Transverse colon (tissue), 4 donors: ENCODE results near the gene ABCB6. TPM values are rescaled to one million over a fixed set of nuclear protein-coding genes. Genes with fewer than 3 reads are reported as not detected.

ENCODE experiments used
- DNase-seq: peaks from one replicate; pipeline ENCODE4 v3.0.0-alpha.2; 2019
- H3K27ac ChIP-seq, 4 donors: fragments of 200-600 bp; sonication (generic); 2 replicates each; pipeline ENCODE4 v1.5.1; 2016 to 2018; ENCODE audit warnings: inconsistent platforms in 4 of 4
- H3K27me3 ChIP-seq: fragments of 200-600 bp; sonication (generic); 2 replicates; pipeline ENCODE4 v1.5.1; 2017; ENCODE audit warnings: inconsistent platforms
- H3K36me3 ChIP-seq, 4 donors: fragments of 200-600 bp; sonication (generic); 2 replicates each; pipeline ENCODE4 v1.5.1; 2017 to 2019; ENCODE audit warnings: inconsistent platforms in 4 of 4
- H3K4me1 ChIP-seq, 4 donors: fragments of 200-600 bp; sonication (generic); 2 replicates each; pipeline ENCODE4 v1.5.1; 2017 to 2020; ENCODE audit warnings: inconsistent platforms in 4 of 4
- H3K4me3 ChIP-seq, 4 donors: fragments of 200-600 bp; sonication (generic); 1 replicate in 1 of 4; 2 replicates in 3 of 4; pipeline versions ENCODE4 v1.5.1 to v1.6.1; 2017 to 2019; ENCODE audit warnings: inconsistent platforms in 4 of 4
- H3K9me3 ChIP-seq, 2 donors: fragments of 200-600 bp; sonication (generic); 2 replicates each; pipeline ENCODE4 v1.5.1; 2017 to 2019; ENCODE audit warnings: inconsistent platforms in 2 of 2
- CTCF ChIP-seq, 5 experiments: fragments of 200-600 bp in 3 of 5; fragments of 450-650 bp in 2 of 5; sonication (generic) in 3 of 5; IDR thresholded peaks; 1 replicate in 2 of 5; 2 replicates in 3 of 5; pipeline ENCODE4 v1.5.1; 2016 to 2017; ENCODE audit warnings: antibody characterized with exemption in 5 of 5, inconsistent platforms in 3 of 5, mild to moderate bottlenecking in 2 of 5, moderate library complexity in 1 of 5
- EP300 ChIP-seq: sonication (generic); formaldehyde crosslinking; IDR thresholded peaks from one replicate; pipeline ENCODE4 v1.6.1; 2017; ENCODE audit warnings: antibody characterized with exemption, low read depth
- POLR2A ChIP-seq: fragments of 450-650 bp; IDR thresholded peaks from one replicate; pipeline ENCODE4 v1.6.1; 2016; ENCODE audit warnings: antibody characterized with exemption, mild to moderate bottlenecking, moderate library complexity
- POLR2AphosphoS5 ChIP-seq, 3 donors: sonication (generic); formaldehyde crosslinking; IDR thresholded peaks; one replicate each; pipeline ENCODE4 v1.6.1; 2016; ENCODE audit warnings: antibody characterized with exemption in 3 of 3
- WGBS, 2 donors: methylation state at CpG; one replicate each; pipeline ENCODE4 v1.1.5; 2018; ENCODE audit warnings: low coverage in 1 of 2; 5-methylcytosine and 5-hydroxymethylcytosine counted together
- in situ Hi-C, 4 donors: fragments of 200-750 bp; cut with MboI; loops; one replicate each; pipeline versions ENCODE4 v1.15.0 to v1.15.1; 2017; ENCODE audit warnings: low sequenced_read_pairs in 3 of 4, low pct_ligation_motif_present in 1 of 4, low pct_unique_long_range_greater_than_20kb in 1 of 4
- intact Hi-C: fragments of 100-400 bp; cut with DNase I; formaldehyde crosslinking; loops from one replicate; pipeline ENCODE4 v1.15.1; 2023; ENCODE audit warnings: low total_unique reads
- total RNA-seq, 4 donors: library from RNA; depleted of rRNA; stranded (reverse); fragments of >200 nt; gene quantifications; one replicate each; pipeline ENCODE4 v1.1.0, GENCODE V29; 2016

Gene ABCB6
- total RNA-seq, 4 donors from 2014 or later: 3.4 to 28.7 (median 20.4) TPM

GRCh38 chr2:219176818-219177551 is 41.8 kb downstream of the ABCB6 start, which contains the start of gene CNPPD1:
Gene CNPPD1 (minus strand): TSS chr2:219176925. CDS start chr2:219176828, 97 bp downstream.
- peak within 1 kb of the TSS; percentile 93 to 100 (median 96) for H3K27ac ChIP-seq
- 0% methylated on average over 6 to 66 of the region's 69 CpGs for WGBS, 2 donors
- peak; percentile 95 for TF ChIP-seq POLR2A
- peak; percentile 91 to 98 (median 97) for TF ChIP-seq POLR2AphosphoS5 (IDR thresholded peaks at IDR 0.05)
- no peak for TF ChIP-seq EP300
- peak in 1 of 5 experiments; percentile 0 for TF ChIP-seq CTCF (IDR thresholded peaks at IDR 0.05)
- intact Hi-C loops: loop anchor here (2.0 kb wide), 1 partner anchor 104 kb away; no protein-coding TSS in a partner anchor
- H3K4me3 ChIP-seq: peak within 1 kb of the TSS; percentile 57 to 100 (median 92)
- H3K36me3 ChIP-seq: peaks cover 0 to 37% (median 19%) of the 10 kb centered on the region in 4 donors
- H3K27me3 ChIP-seq: no peaks in the 10 kb centered on the region
- H3K4me1 ChIP-seq: peaks cover 14 to 48% (median 29%) of the 10 kb centered on the region in 4 donors
- DNase-seq: peak; percentile 93
- H3K9me3 ChIP-seq: no peaks in the 10 kb centered on the region
- in situ Hi-C loops: loop anchor here in 2 of 4 donors (10.0 kb wide), 1 partner anchor 118 kb away; no protein-coding TSS in a partner anchor

GRCh38 chr2:219175928-219176817 is 42.6 kb downstream of the ABCB6 start:
- intact Hi-C loops: loop anchor here (2.0 kb wide), 1 partner anchor 105 kb away; no protein-coding TSS in a partner anchor
- Histone ChIP-seq H3K36me3 (peaks cover 0 to 29% (median 14%) of the 10 kb centered on the region in 4 donors), H3K4me3 (peak overlapping the region; percentile 57 to 100 (median 92)), H3K27me3 (no peaks in the 10 kb centered on the region), H3K4me1 (peaks cover 14 to 46% (median 27%) of the 10 kb centered on the region in 4 donors), H3K27ac (peak overlapping the region; percentile 93 to 100 (median 96)), H3K9me3 (no peaks in the 10 kb centered on the region)
- WGBS, 2 donors: 2 to 3% methylated on average over 4 to 27 of the region's 45 CpGs
- peak; percentile 74 for DNase-seq
- TF ChIP-seq CTCF (IDR thresholded peaks at IDR 0.05): peak in 4 of 5 experiments; percentile 7 to 44 (median 14)
- TF ChIP-seq POLR2AphosphoS5 (IDR thresholded peaks at IDR 0.05): no peak
- in situ Hi-C loops: loop anchor here in 2 of 4 donors (10.0 kb wide), 1 partner anchor 119 kb away; no protein-coding TSS in a partner anchor

- peaks cover 0 to 25% (median 11%) of the 10 kb centered on the region in 4 donors for H3K36me3 ChIP-seq
- no peak for TF ChIP-seq CTCF (IDR thresholded peaks at IDR 0.05)
- TF ChIP-seq POLR2AphosphoS5 (IDR thresholded peaks at IDR 0.05): no peak
- 68 to 73% methylated on average over 4 to 7 of the region's 7 CpGs for WGBS, 2 donors
- H3K9me3 ChIP-seq: no peaks in the 10 kb centered on the region
- no peak for DNase-seq
- intact Hi-C loops: no loop called here
- H3K4me1 ChIP-seq: peaks cover 14 to 47% (median 27%) of the 10 kb centered on the region in 4 donors
- no peaks in the 10 kb centered on the region for H3K27me3 ChIP-seq
- peak overlapping the region; percentile 93 to 100 (median 96) for H3K27ac ChIP-seq
- H3K4me3 ChIP-seq: peak overlapping the region in 2 of 4 donors; percentile 57 to 87
- in situ Hi-C loops: loop anchor here in 2 of 4 donors (10.0 kb wide), 1 partner anchor 119 kb away; no protein-coding TSS in a partner anchor
Measured at GRCh38 chr2:219175486-219175885, 43.3 kb downstream of the ABCB6 start.
